Endodermal cell (in vitro differentiated cells): ENCODE data around the gene DIP2B. TPM values are rescaled to one million over a fixed set of nuclear protein-coding genes. Genes with fewer than 3 reads are reported as not detected.

Source experiments
- DNase-seq: peaks from one replicate; pipeline ENCODE4 v3.0.0-alpha.2; 2017
- H3K27ac ChIP-seq: 2 replicates; pipeline ENCODE4 v1.5.1; 2013; ENCODE audit warnings: mild to moderate bottlenecking, low read depth, low read length, moderate library complexity
- H3K27me3 ChIP-seq: 2 replicates; pipeline ENCODE4 v1.6.1; 2013; ENCODE audit warnings: mild to moderate bottlenecking, low read length, moderate library complexity; ENCODE audit not compliant: insufficient read depth, control insufficient read depth, poor library complexity, severe bottlenecking
- H3K36me3 ChIP-seq: 2 replicates; pipeline ENCODE4 v1.7.0; 2013; ENCODE audit warnings: mild to moderate bottlenecking, low read length, moderate library complexity; ENCODE audit not compliant: control insufficient read depth, insufficient read depth
- H3K4me1 ChIP-seq: one replicate; pipeline ENCODE4 v1.7.0; 2013; ENCODE audit warnings: low read length; ENCODE audit not compliant: control insufficient read depth, insufficient read depth
- H3K4me3 ChIP-seq: 2 replicates; pipeline ENCODE4 v1.5.1; 2013; ENCODE audit warnings: mild to moderate bottlenecking, low read length, moderate library complexity
- H3K9ac ChIP-seq: 2 replicates; pipeline ENCODE4 v1.6.1; 2013; ENCODE audit warnings: mild to moderate bottlenecking, low read length, moderate library complexity; ENCODE audit not compliant: poor library complexity, severe bottlenecking; ENCODE audit errors: extremely low read depth
- H3K9me3 ChIP-seq: 2 replicates; pipeline ENCODE4 v1.6.1; 2013; ENCODE audit warnings: mild to moderate bottlenecking, low read length, moderate library complexity; ENCODE audit not compliant: control insufficient read depth
- H3K27ac Mint-ChIP-seq: 2 replicates; pipeline ENCODE4 v1.8.0; 2020; ENCODE audit warnings: mixed read lengths
- H3K27me3 Mint-ChIP-seq: 2 replicates; pipeline ENCODE4 v1.8.0; 2021; ENCODE audit warnings: mild to moderate bottlenecking, mixed read lengths; ENCODE audit not compliant: insufficient read depth
- H3K36me3 Mint-ChIP-seq: 2 replicates; pipeline ENCODE4 v1.8.0; 2020; ENCODE audit warnings: low read depth, mixed read lengths
- H3K4me1 Mint-ChIP-seq: 2 replicates; pipeline ENCODE4 v1.8.0; 2020; ENCODE audit warnings: mixed read lengths
- H3K4me3 Mint-ChIP-seq: 2 replicates; pipeline ENCODE4 v1.8.0; 2020; ENCODE audit warnings: mild to moderate bottlenecking, moderate library complexity, mixed read lengths
- H3K9me3 Mint-ChIP-seq: 2 replicates; pipeline ENCODE4 v1.8.0; 2020; ENCODE audit warnings: mild to moderate bottlenecking, mixed read lengths
- CTCF ChIP-seq: fragments of 200-600 bp; sonication (generic); conservative IDR thresholded peaks from 2 replicates; pipeline ENCODE4 v1.5.0; 2021; ENCODE audit warnings: antibody characterized with exemption, mild to moderate bottlenecking
- WGBS, 2 experiments: methylation state at CpG; one replicate each; pipeline versions ENCODE4 v1.1.5 to v1.1.7; 2013; ENCODE audit warnings: missing lambda C conversion rate in 2 of 2, mixed read lengths in 1 of 2; ENCODE audit not compliant: insufficient coverage in 1 of 2, insufficient read length in 1 of 2; 5-methylcytosine and 5-hydroxymethylcytosine counted together
- total RNA-seq, 2 donors: library from RNA; stranded (reverse); fragmentation: NEBNext Ultra II Directional in 1 of 2; extraction: Animal tissue kit (Norgen Biotek cat#: 25700) in 1 of 2; gene quantifications; 2 replicates in 1 of 2; 3 replicates in 1 of 2; pipeline ENCODE4 v1.2.1, GENCODE V29; 2021

The DIP2B gene
- total RNA-seq, 2 donors from 2014 or later: 20.6 to 21.3 TPM

GRCh38 chr12:50618864-50619609, 114.3 kb downstream of the DIP2B start:
- peaks cover 40% of the 10 kb centered on the region for H3K4me1 Mint-ChIP-seq

GRCh38 chr12:50619610-50619958, 114.8 kb downstream of the DIP2B start:
- Histone ChIP-seq H3K4me3 (no peak overlapping the region), H3K36me3 (no peaks in the 10 kb centered on the region), H3K9me3 (no peaks in the 10 kb centered on the region), H3K9ac (no peak overlapping the region), H3K27me3 (no peaks in the 10 kb centered on the region), H3K4me1 (peaks cover 7% of the 10 kb centered on the region), H3K27ac (no peak overlapping the region)
- H3K4me1 Mint-ChIP-seq: peaks cover 41% of the 10 kb centered on the region
- DNase-seq: no peak
- peak overlapping the region; percentile 69 for H3K27ac Mint-ChIP-seq
- 79 to 92% methylated on average over 1 to 2 of the region's 2 CpGs for WGBS, 2 experiments
- no peaks in the 10 kb centered on the region for H3K36me3 Mint-ChIP-seq
- H3K4me3 Mint-ChIP-seq: no peak overlapping the region
- no peaks in the 10 kb centered on the region for H3K27me3 Mint-ChIP-seq
- no peaks in the 10 kb centered on the region for H3K9me3 Mint-ChIP-seq
- TF ChIP-seq CTCF: no peak

More at GRCh38 chr12:50618864-50619609, 114.3 kb downstream of the DIP2B start:
- H3K9ac ChIP-seq: no peak overlapping the region
- no peaks in the 10 kb centered on the region for H3K27me3 Mint-ChIP-seq
- DNase-seq: no peak
- H3K27ac Mint-ChIP-seq: peak overlapping the region; percentile 69
- H3K9me3 ChIP-seq: no peaks in the 10 kb centered on the region
- H3K4me3 ChIP-seq: no peak overlapping the region
- no peak for TF ChIP-seq CTCF
- H3K36me3 ChIP-seq: no peaks in the 10 kb centered on the region
- H3K27ac ChIP-seq: no peak overlapping the region
- H3K4me3 Mint-ChIP-seq: no peak overlapping the region
- 92% methylated on average over 2 to 7 of the region's 7 CpGs for WGBS, 2 experiments
- H3K36me3 Mint-ChIP-seq: no peaks in the 10 kb centered on the region
- H3K27me3 ChIP-seq: no peaks in the 10 kb centered on the region
- no peaks in the 10 kb centered on the region for H3K9me3 Mint-ChIP-seq
- H3K4me1 ChIP-seq: peaks cover 10% of the 10 kb centered on the region

GRCh38 chr12:50620109-50620977, 115.6 kb downstream of the DIP2B start:
- Histone ChIP-seq H3K9ac (no peak overlapping the region), H3K36me3 (no peaks in the 10 kb centered on the region), H3K27me3 (no peaks in the 10 kb centered on the region), H3K9me3 (no peaks in the 10 kb centered on the region), H3K4me1 (peaks cover 5% of the 10 kb centered on the region), H3K27ac (peak overlapping the region; percentile 27), H3K4me3 (no peak overlapping the region)
- DNase-seq: peak; percentile 68
- Mint-ChIP-seq H3K27ac (peak overlapping the region; percentile 83), H3K27me3 (no peaks in the 10 kb centered on the region), H3K4me3 (no peak overlapping the region), H3K36me3 (no peaks in the 10 kb centered on the region), H3K9me3 (no peaks in the 10 kb centered on the region), H3K4me1 (peaks cover 47% of the 10 kb centered on the region)
- WGBS, 2 experiments: 75 to 85% methylated on average over 9 of the region's 9 CpGs
- TF ChIP-seq CTCF: no peak
